GM19351 (cell line): ENCODE results near the gene SLC28A1.
"Not testable (repeated sequence)": the region's sequence is repeated elsewhere in the genome, so short reads cannot be mapped to it uniquely, and the experiment has no call there.

Source experiments
- ATAC-seq: cut with Tn5 transposase; IDR thresholded peaks from one replicate; pipeline ENCODE4 v1.9.1; 2021; ENCODE audit warnings: mild to moderate bottlenecking, moderate library complexity; ENCODE audit not compliant: unreplicated experiment

Gene SLC28A1

DNA sequence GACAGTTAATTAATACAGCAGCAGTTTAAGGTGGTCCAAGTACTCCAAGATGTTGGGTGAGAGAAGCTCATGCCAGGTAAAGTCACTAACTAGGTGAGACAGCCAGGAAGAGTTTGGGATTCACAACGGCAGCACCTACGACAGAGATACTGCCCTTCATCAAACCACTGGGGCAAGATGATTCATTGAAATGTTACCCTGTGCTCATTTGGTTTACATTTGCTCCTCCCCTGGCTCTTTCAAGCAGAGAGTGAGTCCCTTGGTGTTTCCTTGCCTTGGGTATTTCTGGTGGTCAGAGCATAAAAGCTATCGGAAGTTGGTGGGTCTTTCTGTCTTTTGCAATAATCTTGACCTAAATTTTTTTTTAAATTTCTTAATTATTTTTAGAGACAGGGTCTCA is 77.2 kb downstream of the SLC28A1 start:
- ATAC-seq, result no peak

- no peak for ATAC-seq
Observed at GRCh38 chr15:84962955-84963354, 78.5 kb downstream of the SLC28A1 start.

DNA sequence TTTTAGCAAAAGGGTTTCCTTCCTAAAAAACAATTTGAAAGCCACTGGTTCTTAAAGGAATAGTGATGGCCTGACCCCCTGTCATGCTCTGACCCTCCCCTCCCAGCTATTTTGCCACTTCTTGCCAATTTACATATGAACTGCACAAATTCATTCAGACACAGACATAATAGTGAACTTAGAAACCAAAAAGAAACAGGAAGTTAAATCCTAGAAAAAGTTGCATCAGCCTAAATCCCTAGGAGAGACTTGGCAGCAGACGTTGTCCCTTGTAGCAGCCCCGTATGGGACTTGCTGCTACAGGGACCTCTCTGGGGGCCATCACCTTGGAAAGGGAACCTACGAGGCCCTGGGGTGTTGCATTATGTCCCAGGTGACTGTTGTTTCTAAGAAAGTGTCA is 82.9 kb downstream of the SLC28A1 start:
- ATAC-seq, result no peak

DNA sequence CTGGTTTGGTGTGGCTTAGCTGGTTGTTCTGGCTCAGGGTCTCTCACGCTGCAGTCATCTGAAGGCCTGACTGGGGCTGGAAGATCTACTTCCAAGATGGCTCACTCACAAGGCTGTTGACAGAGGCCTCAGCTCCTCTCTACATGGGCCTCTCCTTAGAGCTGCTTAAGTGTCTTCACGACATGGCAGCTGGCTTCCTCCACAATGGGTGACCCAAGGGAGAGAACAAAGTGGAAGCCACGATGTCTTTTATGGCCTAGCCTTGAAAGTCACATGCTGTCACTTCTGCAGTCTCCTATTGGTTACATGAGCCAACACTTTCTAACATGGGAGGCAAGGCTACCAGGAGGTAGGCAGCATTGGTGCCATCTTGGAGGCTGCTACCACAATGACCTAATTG is 83.8 kb downstream of the SLC28A1 start:
- no peak for ATAC-seq

DNA sequence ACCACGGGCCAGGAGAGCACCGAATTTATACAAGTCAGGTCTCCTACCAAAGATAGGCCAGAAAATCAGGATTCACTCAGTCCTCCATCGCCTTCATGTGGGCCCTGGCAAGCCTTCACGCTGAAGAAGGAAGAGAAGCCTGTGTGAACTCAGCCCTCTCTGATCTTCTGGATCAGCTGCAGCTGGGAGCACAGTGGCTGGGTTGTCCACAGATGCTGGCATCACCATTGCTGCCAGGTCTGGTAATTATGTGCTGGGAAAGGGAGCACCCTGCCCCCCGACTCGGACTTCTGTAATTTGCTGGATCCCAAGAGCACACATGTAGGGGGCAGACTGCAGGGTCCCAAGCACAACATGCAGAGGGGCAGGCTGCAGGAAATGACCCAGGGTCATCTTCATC is 84.8 kb downstream of the SLC28A1 start:
- no peak for ATAC-seq

- ATAC-seq, result no peak
Observed at GRCh38 chr15:84970843-84971242, 86.4 kb downstream of the SLC28A1 start.

- ATAC-seq, result no peak
Observed at GRCh38 chr15:84973492-84974460, 89.3 kb downstream of the SLC28A1 start.

- no peak for ATAC-seq
Observed at GRCh38 chr15:84975871-84976351, 91.4 kb downstream of the SLC28A1 start.

- no peak for ATAC-seq
Observed at GRCh38 chr15:84976746-84977345, 92.4 kb downstream of the SLC28A1 start.

- no peak for ATAC-seq
Observed at GRCh38 chr15:84979651-84980050, 95.2 kb downstream of the SLC28A1 start.

DNA sequence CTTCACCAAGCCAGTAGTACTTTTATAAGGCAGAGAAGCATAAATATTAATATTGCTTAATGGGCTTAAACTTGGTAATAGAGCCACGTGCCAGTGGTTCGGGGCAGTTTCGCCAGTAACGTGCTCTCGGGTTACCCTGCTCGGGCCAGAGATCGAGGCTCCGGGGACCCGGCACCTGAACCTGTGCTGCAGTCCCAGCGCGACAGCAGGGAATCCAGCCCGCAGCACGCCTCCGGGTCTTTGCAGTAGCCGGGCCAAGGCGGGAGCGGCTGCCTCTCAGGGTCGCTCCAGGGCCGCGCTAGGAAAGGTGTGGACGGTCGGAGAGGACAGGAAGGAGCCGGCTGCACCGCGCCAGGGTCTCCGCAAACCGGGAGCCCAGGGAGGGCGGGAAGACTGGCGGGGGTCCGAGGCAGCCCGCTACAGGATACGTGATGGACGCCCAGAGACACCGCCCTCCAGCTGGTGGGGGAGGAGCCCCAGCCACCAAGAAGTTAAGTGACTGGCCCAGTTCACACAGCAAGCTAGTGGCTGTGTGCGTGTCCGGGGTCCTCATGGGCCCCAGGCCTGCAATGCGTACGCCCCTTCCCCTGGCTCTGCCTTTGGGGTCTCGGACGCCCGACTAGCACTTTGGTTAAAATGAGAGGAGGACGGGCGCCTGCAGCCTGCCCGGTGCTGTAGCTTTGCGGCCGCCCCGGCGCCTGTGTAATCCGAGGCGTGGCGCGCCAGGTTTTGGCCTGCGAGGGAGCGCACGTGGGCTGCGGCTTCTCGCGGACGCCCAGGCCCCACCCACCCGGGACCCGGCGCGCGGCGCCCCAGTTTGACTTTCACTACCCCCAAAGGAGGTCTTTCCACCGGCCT is 96.0 kb downstream of the SLC28A1 start:
- ATAC-seq, result peak; percentile 56

- peak; percentile 65 for ATAC-seq
Observed at GRCh38 chr15:84981054-84981710, 96.7 kb downstream of the SLC28A1 start.

GRCh38 chr15:84981711-84982300 is 97.3 kb downstream of the SLC28A1 start, which contains the start of gene PDE8A:
PDE8A (plus strand) TSS chr15:84981856; CDS start chr15:84982163, 307 bp downstream.
- peak; percentile 20 for ATAC-seq

DNA sequence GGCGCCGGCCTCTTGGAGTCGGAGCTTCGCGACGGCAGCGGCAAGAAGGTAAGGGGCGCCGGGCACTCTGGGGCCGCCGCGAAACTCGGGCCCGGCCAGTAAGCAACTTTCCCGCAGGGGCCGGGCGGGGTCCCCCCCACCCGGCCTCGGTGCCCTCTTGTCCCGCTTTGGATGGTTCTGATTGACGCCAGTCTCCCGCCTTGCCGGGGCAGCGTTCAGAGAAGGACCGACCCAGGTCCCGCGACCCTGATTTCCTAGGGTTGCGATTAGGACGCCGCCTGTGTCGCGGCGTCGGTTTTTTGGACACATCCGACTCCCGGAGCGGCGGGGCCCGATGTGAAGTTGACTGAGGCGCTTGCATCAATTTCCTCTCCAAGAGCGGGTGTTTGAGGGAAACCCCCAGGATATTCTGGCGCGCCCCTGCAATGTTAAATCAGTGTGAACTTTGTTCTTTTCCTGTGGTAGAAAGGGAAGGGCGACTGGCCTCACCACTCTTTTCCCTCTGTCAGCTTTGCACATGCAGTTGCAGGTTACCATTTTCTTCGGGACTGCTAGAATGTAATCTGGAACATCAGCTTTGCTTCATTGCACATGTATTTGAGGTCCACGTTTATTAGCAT is 97.9 kb downstream of the SLC28A1 start:
- no peak for ATAC-seq

DNA sequence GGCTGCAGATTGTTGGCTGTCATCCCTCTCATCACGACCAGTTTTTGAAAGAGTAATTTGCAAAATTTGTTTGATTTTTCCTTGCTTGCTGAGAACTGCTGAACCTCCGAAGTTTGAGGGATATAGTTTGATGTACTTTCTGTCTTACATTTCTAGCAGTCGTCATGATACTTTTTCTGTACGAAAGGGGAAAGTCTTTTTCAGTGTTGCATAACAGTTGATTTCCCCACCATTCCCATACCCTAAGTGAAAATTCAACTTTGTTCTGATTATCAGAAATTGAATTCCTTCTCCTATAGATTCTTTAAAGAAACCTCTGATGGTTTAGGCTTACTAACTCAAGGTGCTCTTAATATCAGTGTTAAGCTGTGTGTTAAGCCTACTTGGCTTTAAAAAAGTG is 98.8 kb downstream of the SLC28A1 start:
- ATAC-seq, result no peak

DNA sequence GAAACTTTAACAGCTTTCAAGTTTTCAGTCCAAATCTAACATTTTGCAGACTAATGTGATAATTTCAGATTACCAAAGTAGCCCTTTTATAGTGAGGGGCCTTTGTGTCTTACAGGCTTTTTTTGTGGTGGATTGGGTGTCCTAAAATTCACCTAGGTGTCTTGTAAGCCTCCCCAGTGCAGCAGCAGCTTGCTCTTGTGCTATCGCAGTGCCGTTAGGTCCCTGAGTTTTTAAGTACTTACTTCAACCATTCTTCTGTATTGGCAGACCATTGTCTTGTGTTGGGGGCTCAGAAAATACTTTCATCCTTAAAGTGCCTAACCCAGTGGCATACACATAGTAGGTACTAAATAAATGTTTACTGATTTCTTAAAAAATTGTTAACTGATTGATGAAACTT is 99.2 kb downstream of the SLC28A1 start:
- ATAC-seq, result no peak

GRCh38 chr15:84985158-84985557 is 100.7 kb downstream of the SLC28A1 start:
- no peak for ATAC-seq

GRCh38 chr15:84987351-84987750 is 102.9 kb downstream of the SLC28A1 start:
- not testable (repeated sequence) for ATAC-seq

DNA sequence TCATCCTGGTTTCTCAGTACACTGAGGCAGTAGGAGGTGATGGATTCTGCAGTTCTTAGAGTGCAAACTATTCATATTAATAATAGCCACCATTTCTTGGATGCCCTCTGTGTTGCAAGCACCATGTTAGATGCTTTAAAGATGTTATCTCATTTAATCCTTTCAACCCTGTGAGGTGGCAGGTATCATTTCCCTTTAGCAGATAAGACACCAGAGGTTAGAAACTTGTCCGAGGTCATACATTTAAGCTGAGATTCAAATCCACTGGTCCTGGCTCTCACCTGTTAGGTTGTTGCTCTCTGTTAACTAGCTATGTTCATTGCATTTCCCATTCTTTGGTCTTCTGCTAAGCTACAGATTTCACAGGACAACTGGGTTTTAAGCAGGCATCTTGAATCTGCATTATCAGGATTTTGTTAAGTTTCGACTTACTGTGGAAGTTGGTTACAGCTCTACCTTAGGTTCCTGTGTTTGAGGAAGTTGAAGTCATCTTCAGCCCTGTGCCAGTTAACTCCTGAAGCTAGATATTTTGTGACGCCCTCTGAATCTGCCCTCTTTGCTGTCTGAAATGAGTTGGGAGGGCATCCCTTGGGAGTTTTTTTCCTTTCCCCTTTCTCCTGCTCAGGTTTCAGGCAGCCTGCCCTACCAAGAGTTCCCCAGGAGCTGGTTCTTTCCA is 103.6 kb downstream of the SLC28A1 start:
- ATAC-seq, result peak; percentile 53
